Metanephros (tissue), 1 donor: ENCODE measurements around the gene CDC42EP4. TPM values are rescaled to one million over a fixed set of nuclear protein-coding genes. Genes with fewer than 3 reads are reported as not detected.

ENCODE experiments used
- total RNA-seq: library from RNA; depleted of rRNA; stranded (reverse); fragments of >200 nt; gene quantifications from one replicate; pipeline ENCODE4 v1.2.3, GENCODE V29; 2014

Gene CDC42EP4
- total RNA-seq: 67.3 TPM

GRCh38 chr17:73311781-73312641 lies at the start of gene CDC42EP4:
Gene CDC42EP4 (minus strand): TSS chr17:73312001. CDS start chr17:73286500, 25,501 bp downstream.

GRCh38 chr17:73261617-73261951 lies 50.2 kb downstream of the CDC42EP4 start, which contains the start of gene CPSF4L:
Gene CPSF4L (minus strand): TSS chr17:73261880. CDS start chr17:73261818, 62 bp downstream.

Other genes starting within 250 kb of the CDC42EP4 start
- gene SLC39A11, start 219.3 kb downstream of the CDC42EP4 start, total RNA-seq: 26.3 TPM
- gene SSTR2, start 147.0 kb downstream of the CDC42EP4 start, total RNA-seq: 1.1 TPM
- 21.5 TPM for gene COG1, start 118.9 kb downstream of the CDC42EP4 start, total RNA-seq
- not detected for gene CPSF4L, start 50.1 kb downstream of the CDC42EP4 start, total RNA-seq